ENCODE measurements around the gene UBAP2. TPM values are rescaled to one million over a fixed set of nuclear protein-coding genes. Genes with fewer than 3 reads are reported as not detected.
"Not testable (repeated sequence)": the region's sequence is repeated elsewhere in the genome, so short reads cannot be mapped to it uniquely, and the experiment has no call there.

The UBAP2 gene
- total and polyA plus RNA-seq, 8 donors, result 28.2 to 40.3 (median 36.3) TPM

DNA sequence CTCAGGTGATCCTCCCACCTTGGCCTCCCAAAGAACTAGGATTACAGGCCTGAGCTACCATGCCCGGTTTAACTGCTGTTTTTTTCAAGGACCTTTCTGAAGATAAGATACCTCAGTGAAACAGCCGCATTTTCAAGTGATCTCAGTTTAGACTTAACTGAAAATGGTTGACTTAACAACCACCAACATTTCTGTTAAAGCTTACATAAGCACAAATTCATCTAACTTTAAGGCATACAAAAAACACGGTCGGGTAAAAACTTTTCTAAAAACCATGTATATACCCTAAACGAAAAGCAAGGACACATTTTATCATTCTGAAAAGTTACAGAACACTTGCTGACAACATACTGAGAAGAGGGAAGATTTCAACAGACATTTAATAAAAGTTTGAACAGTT is 22.9 kb downstream of the UBAP2 start:
- Histone ChIP-seq H3K27ac (no peak overlapping the region), H3K36me3 (peaks cover 0 to 13% of the 10 kb centered on the region in 2 donors), H3K4me1 (peaks cover 5 to 7% of the 10 kb centered on the region in 2 donors), H3K27me3 (no peaks in the 10 kb centered on the region), H3K9me3 (no peaks in the 10 kb centered on the region), H3K4me3 (no peak overlapping the region)
- no peak for TF ChIP-seq CTCF (IDR thresholded peaks at IDR 0.05)
- DNase-seq, result no peak
- ATAC-seq, result no peak
- intact Hi-C loops (cut with DNase I), result no loop called here

- no peak overlapping the region for H3K4me3 ChIP-seq
- peaks cover 0 to 12% of the 10 kb centered on the region in 2 donors for H3K36me3 ChIP-seq
- TF ChIP-seq CTCF (IDR thresholded peaks at IDR 0.05), result no peak
- intact Hi-C loops (cut with DNase I), result no loop called here
- H3K4me1 ChIP-seq, result peaks cover 5 to 7% of the 10 kb centered on the region in 2 donors
- DNase-seq (no peak), ATAC-seq (peak; percentile 89)
- H3K27ac ChIP-seq, result no peak overlapping the region
- H3K27me3 ChIP-seq, result no peaks in the 10 kb centered on the region
- H3K9me3 ChIP-seq, result no peaks in the 10 kb centered on the region
Measured at GRCh38 chr9:34025062-34025461, 23.6 kb downstream of the UBAP2 start.

- H3K27me3 ChIP-seq; H3K4me3 ChIP-seq; H3K27ac ChIP-seq; H3K4me1 ChIP-seq; DNase-seq; intact Hi-C loops (cut with DNase I); H3K9me3 ChIP-seq; H3K36me3 ChIP-seq; ATAC-seq: not testable (repeated sequence)
Measured at GRCh38 chr9:34024476-34024875, 24.2 kb downstream of the UBAP2 start.

GRCh38 chr9:34016149-34016548 is 32.5 kb downstream of the UBAP2 start:
- H3K36me3 ChIP-seq, result peaks cover 0 to 43% of the 10 kb centered on the region in 2 donors
- no peaks in the 10 kb centered on the region for H3K27me3 ChIP-seq
- no peak overlapping the region for H3K27ac ChIP-seq
- intact Hi-C loops (cut with DNase I), result no loop called here
- no peak for ATAC-seq
- H3K9me3 ChIP-seq, result no peaks in the 10 kb centered on the region
- H3K4me1 ChIP-seq, result no peaks in the 10 kb centered on the region
- no peak for DNase-seq
- H3K4me3 ChIP-seq, result no peak overlapping the region
- TF ChIP-seq CTCF (IDR thresholded peaks at IDR 0.05), result no peak

DNA sequence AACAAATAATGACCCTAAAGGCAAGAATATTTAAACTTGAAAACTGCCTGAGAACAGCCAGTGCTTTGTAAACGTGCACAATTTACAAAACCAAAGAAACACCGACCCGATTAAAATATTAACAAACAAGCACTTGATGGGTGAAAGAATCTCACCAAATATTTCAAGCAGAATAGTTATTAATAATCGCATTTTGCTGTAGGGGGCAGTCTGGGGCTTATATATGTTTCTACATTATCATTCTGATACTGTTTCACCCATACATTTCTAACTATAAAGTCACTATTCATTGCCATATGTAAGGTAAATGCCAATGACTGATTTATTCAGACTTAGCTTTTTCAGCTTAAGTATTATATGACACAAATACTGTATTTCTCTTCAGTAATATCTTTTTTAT is 37.7 kb downstream of the UBAP2 start:
- no peak for DNase-seq
- H3K27ac ChIP-seq, result no peak overlapping the region
- ATAC-seq, result no peak
- H3K4me3 ChIP-seq, result no peak overlapping the region
- no peak for TF ChIP-seq CTCF (IDR thresholded peaks at IDR 0.05)
- H3K27me3 ChIP-seq, result no peaks in the 10 kb centered on the region
- no peaks in the 10 kb centered on the region for H3K4me1 ChIP-seq
- intact Hi-C loops (cut with DNase I), result no loop called here
- H3K9me3 ChIP-seq, result no peaks in the 10 kb centered on the region
- H3K36me3 ChIP-seq, result peaks cover 0 to 39% of the 10 kb centered on the region in 2 donors

GRCh38 chr9:34001951-34002350 is 46.7 kb downstream of the UBAP2 start:
- ATAC-seq, result no peak
- Histone ChIP-seq H3K36me3 (peaks cover 0 to 12% of the 10 kb centered on the region in 2 donors), H3K27me3 (no peaks in the 10 kb centered on the region), H3K4me3 (no peak overlapping the region), H3K4me1 (no peaks in the 10 kb centered on the region), H3K9me3 (no peaks in the 10 kb centered on the region), H3K27ac (no peak overlapping the region)
- intact Hi-C loops (cut with DNase I), result no loop called here
- no peak for DNase-seq
- no peak for TF ChIP-seq CTCF (IDR thresholded peaks at IDR 0.05)
